ENCODE data around the gene PRMT3.
"Not testable (repeated sequence)": the region's sequence is repeated elsewhere in the genome, so short reads cannot be mapped to it uniquely, and the experiment has no call there.

Gene PRMT3

GRCh38 chr11:20541503-20541902, 154.0 kb downstream of the PRMT3 start:
- no peak for TF ChIP-seq CTCF (IDR thresholded peaks at IDR 0.05; ENCODE audit: extremely low read depth, insufficient read depth, missing control alignments)
- no peak for DNase-seq (ENCODE audit: low spot score)
- in situ Hi-C loops (cut with MboI; ENCODE audit: low pct_unique_long_range_greater_than_20kb, low sequenced_read_pairs, unreplicated experiment): no loop called here

- in situ Hi-C loops (cut with MboI; ENCODE audit: low pct_unique_long_range_greater_than_20kb, low sequenced_read_pairs, unreplicated experiment): no loop called here
- no peak for DNase-seq (ENCODE audit: low spot score)
- TF ChIP-seq CTCF (IDR thresholded peaks at IDR 0.05; ENCODE audit: extremely low read depth, insufficient read depth, missing control alignments): no peak
These were observed 157.2 kb downstream of the PRMT3 start for GRCh38 chr11:20544603-20545237.

- in situ Hi-C loops (cut with MboI; ENCODE audit: low pct_unique_long_range_greater_than_20kb, low sequenced_read_pairs, unreplicated experiment): no loop called here
- no peak for TF ChIP-seq CTCF (IDR thresholded peaks at IDR 0.05; ENCODE audit: extremely low read depth, insufficient read depth, missing control alignments)
- DNase-seq (ENCODE audit: low spot score): no peak
These were observed 159.9 kb downstream of the PRMT3 start for GRCh38 chr11:20547411-20547810.

- in situ Hi-C loops (cut with MboI; ENCODE audit: low pct_unique_long_range_greater_than_20kb, low sequenced_read_pairs, unreplicated experiment): no loop called here
- no peak for TF ChIP-seq CTCF (IDR thresholded peaks at IDR 0.05; ENCODE audit: extremely low read depth, insufficient read depth, missing control alignments)
These were observed 163.6 kb downstream of the PRMT3 start for GRCh38 chr11:20551096-20551495.

GRCh38 chr11:20555783-20556182, 168.3 kb downstream of the PRMT3 start:
- no peak for DNase-seq (ENCODE audit: low spot score)
- TF ChIP-seq CTCF (IDR thresholded peaks at IDR 0.05; ENCODE audit: extremely low read depth, insufficient read depth, missing control alignments): no peak
- in situ Hi-C loops (cut with MboI; ENCODE audit: low pct_unique_long_range_greater_than_20kb, low sequenced_read_pairs, unreplicated experiment): no loop called here

More at GRCh38 chr11:20551096-20551495, 163.6 kb downstream of the PRMT3 start:
- DNase-seq (ENCODE audit: low spot score): no peak

- DNase-seq (ENCODE audit: low spot score); in situ Hi-C loops (cut with MboI; ENCODE audit: low pct_unique_long_range_greater_than_20kb, low sequenced_read_pairs, unreplicated experiment): not testable (repeated sequence)
These were observed 168.9 kb downstream of the PRMT3 start for GRCh38 chr11:20556396-20556795.

- no peak for TF ChIP-seq CTCF (IDR thresholded peaks at IDR 0.05; ENCODE audit: extremely low read depth, insufficient read depth, missing control alignments)
- in situ Hi-C loops (cut with MboI; ENCODE audit: low pct_unique_long_range_greater_than_20kb, low sequenced_read_pairs, unreplicated experiment): no loop called here
- no peak for DNase-seq (ENCODE audit: low spot score)
These were observed 171.2 kb downstream of the PRMT3 start for GRCh38 chr11:20558741-20559140.
